ENCODE measurements around the gene SLC16A7.
"Not testable (repeated sequence)": the region's sequence is repeated elsewhere in the genome, so short reads cannot be mapped to it uniquely, and the experiment has no call there.

The SLC16A7 gene, protein sequence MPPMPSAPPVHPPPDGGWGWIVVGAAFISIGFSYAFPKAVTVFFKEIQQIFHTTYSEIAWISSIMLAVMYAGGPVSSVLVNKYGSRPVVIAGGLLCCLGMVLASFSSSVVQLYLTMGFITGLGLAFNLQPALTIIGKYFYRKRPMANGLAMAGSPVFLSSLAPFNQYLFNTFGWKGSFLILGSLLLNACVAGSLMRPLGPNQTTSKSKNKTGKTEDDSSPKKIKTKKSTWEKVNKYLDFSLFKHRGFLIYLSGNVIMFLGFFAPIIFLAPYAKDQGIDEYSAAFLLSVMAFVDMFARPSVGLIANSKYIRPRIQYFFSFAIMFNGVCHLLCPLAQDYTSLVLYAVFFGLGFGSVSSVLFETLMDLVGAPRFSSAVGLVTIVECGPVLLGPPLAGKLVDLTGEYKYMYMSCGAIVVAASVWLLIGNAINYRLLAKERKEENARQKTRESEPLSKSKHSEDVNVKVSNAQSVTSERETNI

DNA sequence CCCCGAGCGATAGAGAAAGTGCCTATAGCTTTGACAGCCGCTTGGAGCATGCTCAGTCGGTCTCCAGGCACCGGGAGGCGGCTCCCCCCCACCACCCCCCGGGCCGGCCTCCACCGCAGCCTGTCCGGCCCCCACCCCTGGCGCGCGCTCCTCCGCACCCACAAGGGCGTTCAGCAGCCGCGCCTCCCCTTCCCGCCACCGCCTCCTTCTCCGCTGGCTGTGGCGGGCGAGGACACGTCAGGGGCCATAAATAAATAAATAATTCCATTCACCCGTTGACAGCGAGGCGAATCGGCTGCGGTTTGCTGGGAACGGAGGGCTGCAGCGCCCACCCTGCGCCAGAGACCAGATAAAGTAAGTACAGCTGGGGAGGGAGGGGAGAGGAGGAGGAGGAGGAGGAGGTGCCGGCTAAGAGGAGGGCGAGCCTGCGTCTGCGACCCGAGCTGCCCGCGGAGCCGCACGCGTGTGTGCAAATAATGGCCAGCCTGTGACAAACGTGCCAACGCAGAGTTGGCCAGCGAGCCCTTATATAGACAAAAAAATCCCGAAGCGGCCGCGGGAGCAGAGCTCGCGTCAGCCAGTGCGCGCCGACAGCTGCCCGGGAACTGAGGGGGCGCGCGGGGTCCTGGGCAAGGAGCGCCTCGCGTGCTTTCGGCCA is at the start of gene SLC16A7:
TSS of gene SLC16A7 (plus strand) at position 147 of the 658 bp plus-strand sequence. CDS start 108,773 bp downstream, outside the sequence.
- peak; percentile 70 to 73 for DNase-seq

DNA sequence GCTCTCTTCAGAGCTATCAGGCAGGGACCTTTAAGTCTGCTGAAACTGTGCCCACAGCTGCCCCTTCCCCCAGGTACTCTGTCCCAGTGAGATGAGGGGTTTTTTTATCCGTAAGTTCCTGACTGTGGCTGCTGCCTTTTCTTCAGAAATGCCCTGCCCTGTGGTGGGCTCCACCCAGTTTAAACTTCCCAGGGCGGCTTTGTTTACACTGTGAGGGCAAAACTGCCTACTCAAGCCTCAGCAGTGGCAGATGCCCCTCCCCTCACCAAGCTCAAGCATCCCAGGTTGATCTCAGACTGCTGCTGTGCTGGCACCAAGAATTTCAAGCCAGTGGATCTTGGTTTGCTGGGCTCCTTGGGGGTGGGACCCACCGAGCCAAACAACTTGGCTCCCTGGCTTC is 46.9 kb upstream of the SLC16A7 start:
- DNase-seq, result no peak

DNA sequence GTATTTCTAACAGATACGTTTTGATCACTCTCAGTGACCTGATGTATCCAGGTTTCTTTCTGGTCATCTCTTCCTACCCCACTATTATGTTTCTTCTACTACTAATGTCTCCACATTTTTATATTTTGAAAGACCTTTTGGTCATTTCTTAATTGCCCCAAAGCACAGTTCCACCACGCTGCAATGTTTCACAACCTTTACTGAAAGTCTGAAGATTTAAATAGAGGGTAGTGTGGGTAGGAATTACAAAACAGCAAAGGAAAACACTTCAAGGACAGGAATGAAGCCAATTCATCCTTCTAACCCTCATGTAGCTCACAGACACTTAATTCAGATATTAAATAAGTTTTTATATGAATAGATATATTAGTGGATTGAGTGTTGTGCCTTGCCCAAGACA is 36.1 kb upstream of the SLC16A7 start:
- no peak for DNase-seq

DNA sequence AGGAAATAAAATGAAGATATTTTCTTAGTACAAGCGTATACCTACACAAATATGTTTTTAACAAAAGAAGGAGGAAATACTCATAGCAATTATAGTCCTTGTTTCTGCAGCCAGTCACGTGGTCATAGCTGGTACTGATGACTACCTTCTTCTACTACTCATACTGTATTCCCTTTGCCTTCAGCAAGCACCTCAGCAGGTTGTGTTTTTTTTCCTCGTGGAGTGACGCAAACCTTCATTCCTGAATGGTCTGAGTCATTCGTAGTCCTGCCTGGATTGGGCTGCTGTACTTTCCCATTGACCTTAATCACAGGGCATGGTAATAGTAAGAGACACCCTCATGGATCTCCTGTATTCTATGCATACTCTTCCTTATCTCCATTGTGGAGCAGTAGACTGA is 25.7 kb upstream of the SLC16A7 start:
- DNase-seq, result no peak

DNA sequence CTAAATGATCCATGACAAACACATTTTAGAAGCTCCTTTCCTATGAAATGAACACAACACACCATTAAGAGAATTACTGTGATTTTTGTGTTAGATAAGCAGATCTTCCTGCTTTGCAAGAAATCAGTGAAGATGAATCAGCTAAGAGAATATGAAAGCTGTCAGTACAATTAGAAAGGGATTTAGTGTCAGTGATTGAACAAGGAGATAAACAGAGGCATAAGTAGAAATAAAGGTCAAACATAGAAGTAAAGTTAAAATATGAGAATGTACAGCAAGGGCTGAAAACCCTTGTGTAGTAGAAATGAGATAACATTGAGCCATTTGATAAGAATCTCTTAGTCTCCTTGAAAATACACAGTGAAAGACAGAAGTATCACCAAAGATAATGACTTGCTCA is 21.4 kb upstream of the SLC16A7 start:
- DNase-seq, result no peak

DNA sequence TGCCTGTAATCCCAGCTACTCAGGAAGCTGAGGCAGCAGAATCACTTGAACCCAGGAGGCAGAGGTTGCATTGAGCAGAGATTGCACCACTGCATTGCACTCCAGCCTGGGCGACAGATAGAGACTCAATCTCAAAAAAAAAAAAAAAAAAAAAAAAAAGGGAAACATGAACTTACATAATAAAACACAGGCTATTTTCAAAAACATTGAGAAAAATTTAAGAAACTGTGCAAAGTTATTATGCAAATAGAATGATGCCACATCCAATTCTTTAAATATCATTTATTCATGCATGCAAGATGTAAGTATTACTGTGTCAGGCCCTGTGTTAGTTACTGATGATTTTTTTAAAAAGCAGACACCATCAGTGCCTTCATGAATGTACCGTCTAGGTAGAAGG is 20.0 kb upstream of the SLC16A7 start:
- DNase-seq, result no peak

DNA sequence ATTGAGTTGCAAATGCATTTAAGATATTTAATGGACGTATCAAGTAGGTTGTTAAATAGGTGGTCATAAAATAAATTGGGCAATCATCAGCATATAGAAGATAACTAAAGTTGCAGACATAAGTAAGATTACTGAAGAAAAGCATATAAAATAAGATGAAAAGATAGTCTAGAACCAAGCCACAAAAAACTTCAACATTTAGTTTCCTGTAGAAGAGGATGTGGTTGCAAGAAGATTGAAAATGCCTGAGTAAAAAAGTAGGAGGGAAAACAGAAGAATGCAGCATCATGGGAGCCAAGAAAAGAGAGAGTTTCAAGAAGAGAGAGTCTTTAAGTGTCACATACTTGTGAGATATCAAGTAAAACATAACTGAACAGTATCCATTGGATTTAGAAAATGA is 17.6 kb upstream of the SLC16A7 start:
- DNase-seq, result no peak

DNA sequence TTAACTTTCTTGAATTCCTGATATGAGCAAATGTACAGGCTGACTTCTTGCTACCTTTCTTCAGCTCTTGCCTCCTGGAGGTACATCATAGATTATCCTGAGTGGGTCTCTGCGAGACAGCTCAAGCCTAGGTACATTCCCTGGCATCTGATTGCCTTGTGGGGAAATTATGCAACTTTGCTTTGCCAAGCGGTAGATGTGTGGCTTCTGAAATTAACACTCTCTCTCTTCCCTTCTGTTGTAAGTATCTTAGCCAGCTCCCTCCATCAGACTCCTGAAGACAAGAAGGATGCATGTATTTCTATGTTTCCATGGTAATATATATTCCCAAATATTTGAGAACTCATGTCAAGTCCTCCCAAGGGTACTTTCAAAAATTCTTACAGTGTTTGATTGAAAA is 16.2 kb upstream of the SLC16A7 start:
- no peak for DNase-seq

DNA sequence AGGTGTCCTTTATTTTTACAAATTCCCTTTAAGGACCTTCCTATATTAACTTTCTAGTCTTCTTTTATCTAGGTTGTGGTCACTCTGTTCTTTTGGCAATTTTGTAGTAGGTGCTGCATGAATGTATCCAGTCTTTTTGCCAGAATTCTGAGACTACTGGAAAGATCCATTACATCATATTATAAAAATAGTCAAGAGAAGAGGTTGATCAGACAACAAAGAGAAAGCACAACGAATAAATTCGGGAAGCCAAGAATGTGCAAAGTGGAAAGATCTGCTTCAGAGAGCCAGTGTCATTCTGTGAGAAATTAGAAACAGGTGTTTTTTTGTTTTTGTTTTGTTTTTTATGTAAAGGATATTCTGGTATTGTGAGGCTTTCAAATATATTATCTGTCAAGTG is 15.8 kb upstream of the SLC16A7 start:
- no peak for DNase-seq

DNA sequence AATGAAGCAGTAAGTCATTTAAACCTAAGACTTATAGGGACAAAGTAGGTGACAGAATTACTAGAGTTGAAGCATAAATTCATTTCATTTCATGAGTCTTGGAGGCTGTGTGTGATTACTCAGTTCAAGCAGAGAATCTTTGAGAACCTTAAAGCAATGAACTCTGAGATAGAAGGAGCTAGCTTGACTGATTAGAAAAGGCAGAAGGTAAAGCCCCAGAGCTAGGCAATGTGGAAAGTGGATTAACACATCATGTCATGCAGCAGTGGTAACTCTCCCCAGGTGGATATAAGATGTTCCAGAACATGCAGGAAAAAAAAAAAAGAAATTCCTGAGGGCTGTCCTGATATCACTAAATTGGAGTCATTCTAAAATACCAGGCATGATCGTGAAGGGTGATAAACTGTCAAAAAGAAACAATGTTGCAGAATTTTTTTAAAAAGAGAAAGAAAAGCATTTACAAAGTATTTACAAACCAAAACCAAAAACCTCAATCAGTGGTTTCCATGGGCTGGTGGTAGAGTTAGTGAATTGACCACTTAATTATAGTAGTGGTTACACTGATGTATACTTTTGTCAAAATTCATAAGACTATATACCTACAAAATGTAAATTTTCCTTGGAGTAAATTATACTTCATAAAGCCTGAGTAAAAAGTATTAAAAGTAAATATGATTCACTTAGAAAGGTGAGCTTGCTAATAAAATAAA is 12.7 kb upstream of the SLC16A7 start:
- no peak for DNase-seq

DNA sequence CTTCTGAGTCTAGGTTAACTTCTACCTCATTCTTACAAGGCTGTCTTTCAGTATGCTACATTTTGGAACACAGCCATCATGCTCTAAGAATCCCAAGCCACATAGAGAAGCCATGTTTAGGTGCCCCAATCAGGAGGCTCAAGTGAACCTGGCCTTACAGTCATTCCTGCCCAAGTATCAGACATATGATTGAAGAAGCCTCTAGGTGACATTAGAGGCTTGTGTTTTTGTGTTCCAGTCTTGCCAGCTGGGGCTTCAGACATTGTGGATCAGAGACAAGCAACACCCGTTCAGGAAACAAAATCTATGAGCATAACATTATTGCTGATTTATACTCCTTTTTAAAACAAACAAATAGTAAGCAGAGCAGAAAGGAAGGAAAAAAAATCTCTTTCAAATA is 8.1 kb upstream of the SLC16A7 start:
- no peak for DNase-seq

DNA sequence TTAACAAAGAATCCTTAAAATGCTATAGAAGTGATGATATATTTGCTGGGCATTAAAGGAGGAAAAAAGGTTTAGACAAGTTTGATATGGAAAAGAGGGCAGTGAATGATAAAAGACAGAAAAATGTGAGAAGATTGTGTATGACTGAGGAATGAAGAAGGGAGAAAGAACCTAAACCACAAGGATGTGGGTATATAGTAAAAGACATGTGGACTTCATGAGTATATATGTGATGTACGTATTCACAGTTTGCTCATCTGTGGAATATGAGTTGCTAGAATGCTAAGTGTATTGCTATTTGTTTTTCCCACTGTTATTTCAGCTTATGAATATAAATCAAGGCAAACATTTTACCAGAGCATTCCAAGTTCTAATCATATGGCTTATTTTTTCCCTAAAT is 2.1 kb upstream of the SLC16A7 start:
- no peak for DNase-seq

DNA sequence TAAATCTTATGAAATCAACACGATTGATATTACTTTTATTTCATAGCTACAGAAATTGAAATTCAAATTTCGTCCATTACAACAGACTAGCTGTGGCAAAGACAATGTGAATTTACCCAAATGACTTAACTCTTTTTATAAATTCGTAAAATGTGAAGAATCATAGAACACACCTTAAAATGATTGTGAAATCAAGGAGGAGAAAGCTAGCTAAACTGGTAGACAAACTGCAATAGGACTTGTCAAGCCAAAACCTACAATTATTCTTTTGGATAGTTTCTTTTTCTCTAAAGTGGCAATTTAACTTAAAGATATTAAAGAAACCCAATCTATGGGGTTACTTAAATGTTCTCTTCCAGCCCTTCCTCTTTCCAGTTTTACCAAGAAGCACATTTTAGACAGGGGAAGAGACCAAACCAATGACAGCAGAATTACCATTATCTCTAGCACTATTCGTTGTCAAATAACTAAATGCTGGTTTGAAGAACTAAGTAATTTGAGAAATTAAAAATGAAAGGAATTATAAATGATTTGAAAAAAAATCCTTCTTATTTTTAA is 807 bp upstream of the SLC16A7 start:
- no peak for DNase-seq

DNA sequence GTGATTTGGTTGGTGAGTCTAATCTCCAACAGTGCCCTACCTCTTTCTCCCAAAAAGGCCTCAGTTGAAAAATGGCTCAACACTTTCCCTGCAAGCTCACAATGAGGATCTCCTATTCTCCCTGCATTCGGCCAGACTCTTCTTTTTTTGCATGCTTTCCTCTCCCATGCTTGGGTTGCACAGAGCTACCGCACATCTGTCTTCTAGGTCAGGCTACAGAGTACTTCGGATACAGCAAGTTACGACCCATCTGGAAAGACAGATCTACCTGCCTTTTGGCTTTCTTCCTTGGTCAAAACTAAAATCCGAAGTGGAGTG is 305 bp upstream of the SLC16A7 start:
- no peak for DNase-seq

DNA sequence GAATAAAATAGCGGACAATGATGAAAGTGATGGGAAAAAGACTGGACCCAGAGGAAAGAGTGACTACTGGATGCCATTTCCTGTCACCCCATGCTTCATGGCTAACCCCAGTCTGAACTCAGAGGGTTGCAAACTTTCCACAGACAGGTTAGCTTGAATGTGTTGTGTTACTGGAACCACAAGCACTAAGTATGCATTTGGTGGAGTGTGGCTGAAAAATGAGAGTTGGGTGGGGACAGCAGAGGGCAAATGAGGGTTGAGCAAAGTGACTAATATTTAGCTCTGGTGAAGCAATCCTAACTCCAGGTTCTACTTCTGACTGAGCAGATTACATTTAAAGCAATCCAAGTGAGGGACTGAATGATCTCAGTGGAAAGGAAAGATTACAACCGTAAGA is 1.6 kb downstream of the SLC16A7 start:
- peak; percentile 41 to 48 for DNase-seq

DNA sequence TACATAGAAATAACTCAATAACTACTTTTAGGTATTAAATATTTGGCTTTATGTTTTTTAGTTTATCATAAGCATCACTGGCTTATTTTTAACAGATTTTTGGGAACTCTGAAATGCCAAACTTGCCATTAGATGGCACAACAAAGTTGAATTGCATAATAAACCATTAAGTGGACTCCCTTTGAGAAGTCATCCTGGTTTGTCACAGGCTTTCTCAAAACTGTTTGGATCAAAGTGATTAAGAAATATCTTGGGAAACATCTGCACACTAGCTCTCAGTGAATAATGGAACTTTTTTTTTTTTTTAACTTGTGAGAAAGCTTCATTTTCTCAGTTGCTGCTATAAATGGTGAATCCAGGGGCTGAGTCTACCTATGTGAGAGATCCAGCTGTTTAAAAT is 4.3 kb downstream of the SLC16A7 start:
- no peak for DNase-seq

DNA sequence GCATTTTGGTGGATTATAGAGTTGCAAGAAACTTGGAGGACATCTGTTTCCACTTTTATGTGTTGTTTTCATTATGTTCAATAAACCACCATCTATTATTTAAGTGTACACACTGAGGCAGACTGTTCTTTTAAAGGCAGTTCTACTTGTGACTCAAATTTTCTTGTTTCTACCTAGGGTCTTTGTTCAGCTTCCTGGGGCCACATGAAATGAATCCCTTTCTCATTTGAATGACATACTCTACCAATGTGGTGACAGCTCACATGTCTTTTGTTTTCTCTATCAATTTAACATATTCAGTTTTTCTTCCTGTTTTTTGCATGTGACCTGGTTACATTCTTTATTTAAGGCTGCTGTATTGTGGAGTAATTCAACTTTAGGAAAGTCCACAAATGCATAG is 7.9 kb downstream of the SLC16A7 start:
- DNase-seq, result no peak

DNA sequence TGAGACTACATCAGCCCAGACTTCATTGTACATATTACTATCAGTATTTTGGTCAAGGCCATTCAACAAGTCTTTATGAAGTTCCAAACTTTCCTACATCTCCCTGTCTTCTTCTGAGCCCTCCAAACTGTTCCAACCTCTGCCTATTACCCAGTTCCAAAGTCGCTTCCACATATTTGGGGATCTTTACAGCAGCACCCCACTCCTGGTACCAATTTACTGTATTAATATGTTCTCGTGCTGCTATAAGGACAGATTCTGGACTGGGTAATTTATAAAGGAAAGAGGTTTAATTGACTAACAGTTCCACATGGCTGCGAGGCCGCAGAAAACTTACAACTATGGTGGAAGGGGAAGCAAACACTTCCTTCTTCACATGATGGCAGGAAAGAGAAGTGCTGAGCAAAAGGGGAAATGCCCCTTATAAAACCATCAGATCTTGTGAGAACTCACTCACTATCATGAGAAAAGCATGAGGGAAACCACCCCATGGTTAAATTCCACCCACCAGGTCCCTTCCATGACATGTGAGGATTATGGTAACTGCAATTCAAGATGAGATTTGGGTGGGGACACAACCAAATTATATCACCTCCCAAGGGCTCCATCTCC is 17.1 kb downstream of the SLC16A7 start:
- DNase-seq, result not testable (repeated sequence)

DNA sequence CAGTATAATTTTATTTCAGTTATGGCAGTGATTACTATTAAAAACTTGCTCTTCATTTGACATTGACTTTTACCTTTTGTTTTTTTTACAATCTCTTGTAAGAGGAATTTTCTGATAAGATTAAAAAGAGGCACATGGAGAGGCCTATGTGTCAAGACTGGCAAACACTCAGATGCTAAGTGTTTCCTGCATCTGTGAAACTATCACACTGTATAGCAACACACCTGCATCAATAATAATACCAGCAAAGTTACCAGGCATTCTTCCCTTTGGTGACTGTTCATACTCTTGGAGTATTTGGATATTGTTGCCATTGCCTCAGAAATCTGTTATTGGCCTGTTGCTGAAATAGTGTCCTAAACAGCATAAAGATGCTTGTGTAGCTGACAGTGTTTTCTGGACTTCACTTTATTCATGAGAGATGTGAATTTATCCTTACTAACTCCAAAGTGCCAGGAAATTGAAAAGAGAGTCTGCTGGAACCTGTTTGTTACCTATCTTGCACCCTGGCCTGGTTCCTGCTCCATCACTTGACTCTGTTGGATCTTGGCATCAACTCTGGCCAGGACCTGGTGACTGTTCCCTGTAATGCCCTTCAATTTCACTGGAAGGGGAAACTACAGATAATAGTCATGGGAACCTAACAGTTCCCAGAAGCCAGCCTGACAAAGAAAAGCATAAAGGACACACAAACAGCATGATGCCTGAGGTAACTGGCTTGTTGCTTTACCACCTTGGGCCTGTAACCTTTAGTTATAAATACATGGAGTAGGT is 19.8 kb downstream of the SLC16A7 start:
- no peak for DNase-seq

DNA sequence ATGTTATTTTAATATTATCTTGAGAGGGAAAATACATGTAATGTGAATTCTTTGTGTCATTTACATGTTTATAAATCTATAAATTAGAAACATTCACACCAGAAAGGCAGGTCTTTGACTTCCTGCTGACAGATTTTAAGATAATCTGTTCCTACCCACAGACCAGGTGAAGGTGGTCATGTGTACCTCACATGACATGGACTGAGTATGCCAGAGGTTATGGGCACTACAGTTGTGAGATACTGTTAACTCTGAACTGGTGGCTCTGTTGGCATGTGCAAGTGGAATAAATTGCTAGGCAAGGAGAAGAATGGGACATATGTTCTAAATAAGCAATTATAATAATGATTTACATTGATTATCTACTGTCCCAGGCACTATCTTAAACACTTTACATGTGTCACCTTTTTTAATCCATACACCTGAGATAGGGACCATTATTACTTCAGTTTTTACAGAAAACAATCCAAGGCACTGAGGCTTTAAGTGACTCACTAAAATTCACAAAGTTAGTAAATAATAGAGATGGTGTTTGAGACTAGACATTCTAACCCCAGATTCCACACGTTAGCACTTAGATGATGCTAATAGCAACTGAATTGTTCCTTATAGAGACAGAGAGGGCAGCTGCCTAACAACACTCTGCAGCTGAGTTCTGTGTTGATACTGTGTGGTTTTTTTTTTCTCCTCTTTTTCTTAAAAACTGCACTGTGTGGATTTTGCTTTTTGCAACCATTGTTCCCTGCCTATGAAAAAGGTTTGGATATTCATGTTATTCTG is 23.8 kb downstream of the SLC16A7 start:
- no peak for DNase-seq

DNA sequence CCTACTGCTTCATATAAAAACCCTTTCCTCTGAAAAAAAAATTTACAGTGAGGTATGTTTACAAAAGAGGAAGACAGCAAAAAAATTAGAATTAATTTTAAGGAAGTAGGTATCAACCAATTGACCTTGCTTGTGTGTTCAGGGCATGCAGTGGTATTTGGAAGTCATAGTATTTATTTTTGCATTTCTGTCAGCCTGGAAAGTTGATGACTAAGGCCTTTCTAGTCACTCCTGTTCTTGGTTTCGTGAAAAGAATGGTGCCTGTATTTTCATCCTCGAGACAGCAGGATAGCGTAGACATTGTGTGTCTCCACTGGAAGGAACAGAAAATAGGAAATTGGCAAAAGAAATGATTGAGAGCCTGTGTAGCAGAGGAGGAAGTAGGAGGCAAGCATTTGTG is 24.5 kb downstream of the SLC16A7 start:
- no peak for DNase-seq
